Mesothelial cell of epicardium (in vitro differentiated cells): ENCODE results near the gene KRT8. TPM values are rescaled to one million over a fixed set of nuclear protein-coding genes. Genes with fewer than 3 reads are reported as not detected.
"Not testable (repeated sequence)": the region's sequence is repeated elsewhere in the genome, so short reads cannot be mapped to it uniquely, and the experiment has no call there.

Experiments
- DNase-seq, 2 experiments: peaks; one replicate each; pipeline ENCODE4 v3.0.0; 2021; ENCODE audit warnings: low spot score in 2 of 2; ENCODE audit not compliant: unreplicated experiment in 2 of 2
- H3K27ac Mint-ChIP-seq: 2 replicates; pipeline ENCODE4 v1.8.0; 2021; ENCODE audit warnings: mixed read lengths
- H3K27me3 Mint-ChIP-seq: 2 replicates; pipeline ENCODE4 v1.8.0; 2021; ENCODE audit warnings: low read depth, mixed read lengths
- H3K36me3 Mint-ChIP-seq: 2 replicates; pipeline ENCODE4 v1.8.0; 2021; ENCODE audit warnings: mixed read lengths
- H3K4me1 Mint-ChIP-seq: 2 replicates; pipeline ENCODE4 v1.8.0; 2021; ENCODE audit warnings: mixed read lengths
- H3K4me3 Mint-ChIP-seq: 2 replicates; pipeline ENCODE4 v1.8.0; 2021; ENCODE audit warnings: mild to moderate bottlenecking, moderate library complexity, mixed read lengths
- H3K9me3 Mint-ChIP-seq: 2 replicates; pipeline ENCODE4 v1.8.0; 2021; ENCODE audit warnings: mixed read lengths
- CTCF ChIP-seq: fragments of 200-600 bp; sonication (generic); IDR thresholded peaks from one replicate; pipeline ENCODE4 v1.5.0; 2021; ENCODE audit warnings: antibody characterized with exemption; ENCODE audit not compliant: unreplicated experiment
- total RNA-seq: library from RNA; stranded (reverse); gene quantifications from 3 replicates; pipeline ENCODE4 v1.2.1, GENCODE V29; 2021

The KRT8 gene
- total RNA-seq, 1 donor from 2014 or later = 1,131 TPM

DNA sequence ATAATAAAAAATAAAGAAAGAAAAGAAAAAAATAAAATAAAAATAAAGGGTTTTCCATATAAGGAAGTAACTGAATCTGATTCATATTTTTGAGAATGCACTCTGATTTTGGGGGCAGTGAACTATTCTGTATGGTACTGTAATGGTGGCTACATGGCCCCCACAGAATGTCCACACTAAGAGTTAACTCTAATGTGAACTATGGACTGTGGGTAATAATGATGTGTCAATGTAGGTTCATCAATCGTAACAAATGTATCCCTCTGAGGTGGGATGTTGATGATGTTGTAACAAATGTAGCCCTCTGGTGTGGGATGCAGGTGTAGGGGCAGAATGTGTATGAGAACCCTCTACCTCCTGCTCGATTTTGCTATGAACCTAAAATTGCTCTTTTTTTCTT lies 13.8 kb downstream of the KRT8 start:
- TF ChIP-seq CTCF = no peak
- Mint-ChIP-seq H3K36me3 (no peaks in the 10 kb centered on the region), H3K27ac (no peak overlapping the region), H3K4me3 (no peak overlapping the region), H3K9me3 (peaks cover 2% of the 10 kb centered on the region), H3K27me3 (no peaks in the 10 kb centered on the region), H3K4me1 (peaks cover 12% of the 10 kb centered on the region)
- DNase-seq = no peak

DNA sequence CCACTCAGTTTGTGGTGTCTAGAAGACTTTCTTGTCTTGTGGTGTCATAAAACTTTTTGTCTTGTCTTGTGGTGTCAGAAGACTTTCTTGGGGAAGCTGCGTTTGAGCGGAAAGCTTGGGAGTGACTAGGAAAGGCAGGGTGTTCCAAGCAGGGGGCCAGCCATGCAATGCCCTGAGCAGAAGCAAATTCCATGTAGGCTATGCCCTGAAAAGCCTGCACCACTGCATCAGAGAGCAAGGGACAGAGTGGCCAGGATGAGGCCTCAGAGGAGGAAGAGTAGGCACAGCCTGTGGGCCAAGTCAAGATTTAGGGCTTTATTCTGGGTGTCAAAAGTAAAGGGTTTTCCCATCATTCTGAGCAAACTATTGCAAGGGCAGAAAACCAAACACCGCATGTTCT lies 14.5 kb downstream of the KRT8 start:
- no peaks in the 10 kb centered on the region for H3K36me3 Mint-ChIP-seq
- no peaks in the 10 kb centered on the region for H3K27me3 Mint-ChIP-seq
- H3K27ac Mint-ChIP-seq = no peak overlapping the region
- TF ChIP-seq CTCF = no peak
- no peak for DNase-seq
- H3K4me1 Mint-ChIP-seq = peaks cover 8% of the 10 kb centered on the region
- no peak overlapping the region for H3K4me3 Mint-ChIP-seq
- H3K9me3 Mint-ChIP-seq = peaks cover 2% of the 10 kb centered on the region

DNA sequence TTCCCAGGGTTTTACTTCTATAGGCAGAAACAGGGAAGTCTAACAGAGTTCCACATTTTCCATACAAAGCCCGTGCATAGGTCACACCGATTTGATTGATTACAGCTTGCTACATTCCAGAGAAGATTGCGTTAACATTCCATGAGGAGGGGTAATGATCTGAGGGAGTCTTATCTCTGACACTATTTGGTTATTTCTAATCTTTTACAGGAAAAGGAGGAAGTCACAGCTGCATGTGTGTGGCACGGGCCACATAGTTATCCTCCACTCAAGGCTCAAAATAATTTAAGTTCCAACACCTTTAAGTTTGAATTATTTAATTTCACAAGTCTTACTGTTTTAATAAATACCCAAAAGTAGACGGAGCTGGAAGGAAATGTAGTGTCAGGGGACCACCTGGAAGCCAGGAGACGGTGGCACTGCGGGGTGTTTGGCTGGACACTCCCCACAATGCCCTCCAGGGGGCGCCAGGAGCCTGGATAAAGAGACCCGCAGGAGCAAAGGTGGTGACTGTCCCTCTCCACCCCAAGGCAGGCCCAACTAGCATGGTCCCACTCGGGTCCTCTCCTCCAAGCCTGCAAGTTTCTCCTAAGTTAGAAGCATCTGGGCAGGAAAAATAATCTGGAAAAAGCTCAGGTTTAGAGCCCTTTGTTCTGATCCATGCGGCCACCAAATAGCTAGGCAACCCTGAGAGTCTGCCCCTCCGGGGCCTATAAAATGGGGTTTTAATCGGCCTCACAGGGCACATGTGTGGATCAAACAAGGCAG lies 20.2 kb downstream of the KRT8 start:
- peaks cover 18% of the 10 kb centered on the region for H3K4me1 Mint-ChIP-seq
- peak overlapping the region; percentile 9 for H3K4me3 Mint-ChIP-seq
- no peaks in the 10 kb centered on the region for H3K9me3 Mint-ChIP-seq
- H3K27me3 Mint-ChIP-seq = no peaks in the 10 kb centered on the region
- H3K36me3 Mint-ChIP-seq = no peaks in the 10 kb centered on the region
- peak; percentile 74 to 94 for DNase-seq
- TF ChIP-seq CTCF = peak; percentile 95
- H3K27ac Mint-ChIP-seq = peak overlapping the region; percentile 95

DNA sequence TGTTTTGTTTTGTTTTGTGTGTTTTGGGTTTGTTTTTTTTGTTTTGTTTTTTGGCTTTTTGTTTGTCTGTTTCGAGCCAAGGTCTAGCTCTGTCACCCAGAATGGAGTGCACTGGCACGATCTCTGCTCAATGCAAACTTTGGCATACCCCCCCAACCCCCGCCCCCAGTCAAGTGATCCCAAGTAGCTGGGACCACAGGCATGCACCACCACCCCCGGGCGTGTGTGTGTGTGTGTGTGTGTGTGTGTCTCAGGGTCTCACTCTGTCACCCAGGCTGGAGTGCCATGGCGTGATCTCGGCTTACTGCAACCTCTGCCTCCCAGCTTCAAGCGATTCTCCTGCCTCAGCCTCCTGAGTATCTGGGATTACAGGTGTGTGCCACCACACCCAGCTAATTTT lies 24.4 kb downstream of the KRT8 start:
- not testable (repeated sequence) for H3K4me3 Mint-ChIP-seq, H3K27me3 Mint-ChIP-seq, DNase-seq, H3K9me3 Mint-ChIP-seq, H3K27ac Mint-ChIP-seq, H3K36me3 Mint-ChIP-seq
- H3K4me1 Mint-ChIP-seq = peaks cover 30% of the 10 kb centered on the region

DNA sequence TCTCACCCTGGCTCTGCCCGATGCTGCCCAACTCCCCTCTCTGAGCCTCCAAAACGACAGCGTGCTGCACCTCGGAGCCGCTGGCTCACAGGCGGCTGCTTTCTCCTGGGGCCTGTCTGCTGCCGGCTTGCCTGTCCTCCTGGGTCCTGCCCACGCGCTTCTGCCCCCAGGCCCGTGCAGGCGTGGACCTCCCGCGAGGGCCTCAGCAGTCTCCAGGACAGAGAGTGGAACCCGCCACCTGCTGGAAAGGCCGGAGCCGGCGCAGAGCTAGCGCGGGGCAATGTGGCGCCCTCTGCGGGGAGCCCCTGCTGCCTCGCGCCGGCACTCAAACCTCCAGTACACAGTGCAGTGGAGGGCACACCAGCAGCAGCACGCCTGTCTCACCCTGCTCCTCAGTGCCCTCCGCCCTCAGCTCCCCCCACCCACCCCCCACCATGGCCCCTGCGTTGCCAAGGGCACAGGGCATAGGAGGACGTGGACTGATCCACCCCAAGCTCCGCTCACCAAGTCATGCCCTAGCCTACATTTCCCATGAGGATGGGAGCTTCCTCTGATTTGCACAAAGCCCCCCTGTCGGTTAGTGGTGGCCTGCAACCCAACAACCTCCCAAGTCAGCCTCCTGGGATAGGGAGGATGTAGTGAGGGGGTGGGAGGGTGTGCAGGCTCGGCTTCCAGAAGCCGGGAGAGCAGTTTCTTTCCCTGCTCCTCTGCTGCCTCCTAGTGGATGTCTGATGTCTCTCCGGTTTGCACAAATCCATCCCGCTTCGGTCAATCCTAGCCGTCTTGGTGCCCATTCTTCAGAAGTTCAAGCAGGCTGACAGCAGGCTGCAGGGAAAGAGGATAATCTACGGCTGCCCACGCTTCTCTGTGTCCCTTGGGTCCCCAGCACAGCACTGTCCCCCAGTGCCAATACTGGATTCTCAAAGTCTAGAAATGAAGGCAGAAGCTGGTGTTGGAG lies 25.2 kb downstream of the KRT8 start:
- H3K9me3 Mint-ChIP-seq = no peaks in the 10 kb centered on the region
- H3K27ac Mint-ChIP-seq = peak overlapping the region; percentile 69
- DNase-seq = peak; percentile 61 to 81
- H3K4me1 Mint-ChIP-seq = peaks cover 29% of the 10 kb centered on the region
- no peaks in the 10 kb centered on the region for H3K36me3 Mint-ChIP-seq
- no peaks in the 10 kb centered on the region for H3K27me3 Mint-ChIP-seq
- peak; percentile 82 for TF ChIP-seq CTCF
- peak overlapping the region; percentile 59 for H3K4me3 Mint-ChIP-seq
